Activated CD8-positive, alpha-beta T cell treated with anti-CD3 and anti-CD28 coated beads, Interleukin-2, amount 10 ng/mL, durations not matched to agents 7 days and 5 days (primary cell): ENCODE results near the gene ZNG1F. TPM values are rescaled to one million over a fixed set of nuclear protein-coding genes. Genes with fewer than 3 reads are reported as not detected.
"Not testable (repeated sequence)": the region's sequence is repeated elsewhere in the genome, so short reads cannot be mapped to it uniquely, and the experiment has no call there.

Experiments
- ATAC-seq: fragments of 150-1000 bp; cut with Tn5 transposase; one replicate; pipeline ENCODE4 v1.10.0; 2021; ENCODE audit warnings: moderate library complexity
- CTCF ChIA-PET: fragments of 350-600 bp; sonication (Branson Sonifier 250); formaldehyde crosslinking; loops from one replicate; lab custom pipeline; 2021; ENCODE audit warnings: antibody characterized with exemption; lab: Charles Lee
- POLR2A ChIA-PET: fragments of 350-600 bp; sonication (Branson Sonifier 250); formaldehyde crosslinking; loops from one replicate; lab custom pipeline; 2021; ENCODE audit warnings: antibody characterized with exemption; lab: Charles Lee
- DNase-seq: peaks from one replicate; pipeline ENCODE4 v3.0.0-alpha.2; 2020
- H3K27ac Mint-ChIP-seq: one replicate; pipeline ENCODE4 v1.8.0; 2021; ENCODE audit warnings: mild to moderate bottlenecking, mixed read lengths
- H3K27me3 Mint-ChIP-seq: one replicate; pipeline ENCODE4 v1.8.0; 2021; ENCODE audit warnings: low read depth, mixed read lengths
- H3K36me3 Mint-ChIP-seq: one replicate; pipeline ENCODE4 v1.8.0; 2021; ENCODE audit warnings: low read depth, mixed read lengths
- H3K4me1 Mint-ChIP-seq: one replicate; pipeline ENCODE4 v1.8.0; 2021; ENCODE audit warnings: low read depth, mixed read lengths
- H3K4me3 Mint-ChIP-seq: one replicate; pipeline ENCODE4 v1.8.0; 2021; ENCODE audit warnings: mild to moderate bottlenecking, mixed read lengths
- H3K9me3 Mint-ChIP-seq: one replicate; pipeline ENCODE4 v1.8.0; 2022; ENCODE audit warnings: mixed read lengths; ENCODE audit not compliant: insufficient read depth
- total RNA-seq, 2 experiments: library from RNA; stranded (reverse); gene quantifications; one replicate each; pipeline ENCODE4 v1.2.3, GENCODE V29; 2021

ZNG1F gene
- total RNA-seq, 2 experiments from 2014 or later: 7.6 to 11.6 TPM

DNA sequence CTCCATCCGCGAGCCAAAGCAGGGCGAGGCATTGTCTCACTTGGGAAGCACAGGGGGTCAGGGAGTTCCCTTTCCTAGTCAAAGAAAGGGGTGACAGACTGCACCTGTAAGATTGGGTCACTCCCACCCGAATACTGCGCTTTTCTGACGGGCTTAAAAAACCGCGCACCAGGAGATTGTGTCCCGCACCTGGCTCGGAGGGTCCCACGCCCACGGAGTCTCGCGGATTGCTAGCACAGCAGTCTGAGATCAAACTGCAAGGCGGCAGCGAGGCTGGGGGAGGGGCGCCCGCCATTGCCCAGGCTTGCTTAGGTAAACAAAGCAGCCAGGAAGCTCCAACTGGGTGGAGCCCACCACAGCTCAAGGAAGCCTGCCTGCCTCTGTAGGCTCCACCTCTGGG, 39.0 kb downstream of the ZNG1F start:
- H3K9me3 Mint-ChIP-seq, DNase-seq, H3K4me1 Mint-ChIP-seq, H3K27ac Mint-ChIP-seq, H3K27me3 Mint-ChIP-seq, CTCF ChIA-PET, ATAC-seq, POLR2A ChIA-PET, H3K36me3 Mint-ChIP-seq, H3K4me3 Mint-ChIP-seq: not testable (repeated sequence)

DNA sequence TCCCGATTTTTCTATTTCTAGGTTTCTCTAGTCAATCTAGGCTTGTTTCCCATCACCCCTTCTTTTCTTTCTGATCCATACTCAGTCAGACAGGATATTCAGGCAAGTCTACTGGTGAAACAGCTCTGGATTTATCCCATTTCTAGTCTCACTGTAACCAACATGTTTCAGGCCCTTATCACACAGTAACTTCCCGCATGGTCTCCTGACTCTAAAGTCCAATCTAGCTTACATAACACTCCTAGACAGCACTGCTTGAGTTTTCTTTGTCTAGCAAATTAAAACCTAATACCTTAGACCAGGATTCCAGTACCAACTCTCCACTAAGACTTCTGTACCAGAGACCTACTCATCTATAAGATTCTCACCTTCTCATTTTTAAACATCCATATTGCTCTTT, 47.2 kb downstream of the ZNG1F start:
- H3K36me3 Mint-ChIP-seq, H3K9me3 Mint-ChIP-seq, DNase-seq, H3K27ac Mint-ChIP-seq, CTCF ChIA-PET, H3K4me3 Mint-ChIP-seq, H3K4me1 Mint-ChIP-seq, ATAC-seq, H3K27me3 Mint-ChIP-seq, POLR2A ChIA-PET: not testable (repeated sequence)

DNA sequence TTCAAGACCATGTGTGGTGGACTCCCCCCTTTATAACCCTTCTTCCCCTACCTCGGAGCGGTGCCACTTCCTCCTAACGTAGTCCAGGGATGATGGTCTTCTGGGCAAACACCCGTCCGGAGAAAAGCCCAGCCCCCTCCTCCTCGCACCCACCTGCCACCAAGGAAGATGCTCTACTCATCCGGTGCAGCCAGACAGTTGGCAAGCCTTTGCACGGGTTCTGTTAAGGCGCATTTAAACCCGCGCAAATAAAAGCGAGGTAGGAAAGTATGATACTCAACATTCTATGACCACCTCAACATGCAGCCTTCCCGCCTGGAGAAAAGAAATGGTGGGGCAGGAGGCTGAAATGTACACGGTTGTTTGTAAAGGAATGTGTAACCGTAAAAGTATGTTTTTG, 60.5 kb downstream of the ZNG1F start, which contains the start of gene FOXD4L6:
TSS of gene FOXD4L6 (minus strand) at position 101 of the 400 bp plus-strand sequence. CDS start 298 bp downstream, outside the sequence.
- ATAC-seq, H3K4me3 Mint-ChIP-seq, POLR2A ChIA-PET, H3K27me3 Mint-ChIP-seq, H3K9me3 Mint-ChIP-seq, H3K36me3 Mint-ChIP-seq, CTCF ChIA-PET, H3K4me1 Mint-ChIP-seq, H3K27ac Mint-ChIP-seq, DNase-seq: not testable (repeated sequence)

DNA sequence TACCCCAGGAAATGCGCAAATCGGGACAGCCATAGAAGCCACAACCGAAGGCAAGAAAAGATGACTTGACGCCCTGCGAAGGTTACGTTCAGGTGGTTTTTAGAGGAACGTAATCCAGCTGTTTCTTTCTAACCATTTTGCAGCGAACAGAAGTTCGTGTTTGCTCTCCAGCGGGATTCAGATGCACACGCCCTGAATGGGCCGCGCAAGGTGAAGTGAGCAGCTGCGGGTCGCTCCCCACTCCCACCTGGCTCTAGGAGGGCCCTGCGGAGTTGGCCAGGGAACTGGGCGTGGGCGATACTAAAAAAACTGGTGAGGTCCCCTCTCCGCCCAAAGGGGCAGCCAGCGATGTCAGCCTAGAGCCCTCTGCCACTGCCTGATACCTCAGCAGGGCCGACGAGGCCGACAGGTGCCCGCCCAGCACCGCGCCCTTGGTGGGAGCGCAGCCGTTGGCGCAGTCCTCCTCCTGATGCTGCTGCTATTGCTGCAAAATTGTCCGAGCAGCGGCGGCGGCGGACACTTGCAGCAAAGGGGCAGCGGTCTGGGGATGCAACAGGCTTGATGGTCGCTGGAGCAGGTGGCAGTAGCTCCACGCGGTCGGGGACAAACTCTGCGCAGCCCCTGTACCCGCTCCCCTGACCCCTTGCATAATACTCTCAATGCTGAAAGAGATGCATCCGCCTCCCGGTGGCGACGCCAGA, 62.2 kb downstream of the ZNG1F start:
- H3K27ac Mint-ChIP-seq, H3K9me3 Mint-ChIP-seq, ATAC-seq, DNase-seq, POLR2A ChIA-PET, H3K36me3 Mint-ChIP-seq, H3K27me3 Mint-ChIP-seq, H3K4me3 Mint-ChIP-seq, H3K4me1 Mint-ChIP-seq, CTCF ChIA-PET: not testable (repeated sequence)

DNA sequence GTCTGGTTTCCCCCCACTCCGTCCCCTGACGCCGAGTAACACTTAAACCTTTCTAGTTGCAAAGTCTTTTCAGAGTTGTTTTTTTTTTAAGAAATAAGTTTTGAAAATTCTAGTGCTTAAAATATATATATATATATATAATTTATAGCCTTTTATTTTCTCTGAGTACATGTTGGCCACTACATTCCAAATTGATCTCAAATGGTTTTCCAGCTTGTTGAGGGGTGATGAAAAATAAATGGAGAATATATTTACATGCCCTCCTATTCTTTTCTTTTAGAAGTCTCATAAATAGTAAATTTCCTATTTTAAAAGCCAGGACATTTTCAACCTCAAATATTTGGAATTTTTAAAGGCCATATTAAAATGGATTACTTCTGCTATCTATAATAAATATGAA, 63.2 kb downstream of the ZNG1F start:
- H3K4me3 Mint-ChIP-seq, H3K27me3 Mint-ChIP-seq, DNase-seq, ATAC-seq, POLR2A ChIA-PET, CTCF ChIA-PET, H3K36me3 Mint-ChIP-seq, H3K9me3 Mint-ChIP-seq, H3K27ac Mint-ChIP-seq, H3K4me1 Mint-ChIP-seq: not testable (repeated sequence)

DNA sequence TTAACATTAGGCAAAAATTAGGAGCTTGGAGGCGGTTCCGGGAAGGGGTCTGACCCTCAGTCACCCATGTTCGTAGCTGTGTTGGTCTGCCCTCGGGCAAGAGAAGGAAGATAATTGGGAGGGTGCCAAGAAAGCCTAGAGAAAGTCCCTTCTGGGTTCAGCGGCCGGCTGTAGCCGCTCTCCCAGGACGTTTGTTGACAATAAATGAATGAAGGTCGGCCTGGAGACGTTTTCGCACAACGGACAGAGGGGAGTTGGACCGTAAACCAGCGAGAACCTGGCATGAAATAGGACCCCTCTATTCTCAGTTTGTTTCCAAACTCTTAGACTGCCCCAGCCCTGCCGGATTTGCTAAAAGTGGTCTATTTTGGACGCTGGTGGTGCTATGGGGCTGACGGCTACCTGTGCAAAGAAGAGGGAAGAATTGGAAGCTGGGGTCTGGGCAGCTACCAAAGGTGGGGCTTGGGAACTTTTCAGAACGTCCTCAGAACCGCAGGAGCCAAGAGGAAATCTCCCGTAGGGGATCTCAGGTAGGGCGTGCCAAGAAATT, 63.9 kb downstream of the ZNG1F start:
- H3K4me3 Mint-ChIP-seq, H3K36me3 Mint-ChIP-seq, POLR2A ChIA-PET, CTCF ChIA-PET, H3K27me3 Mint-ChIP-seq, ATAC-seq, H3K4me1 Mint-ChIP-seq, H3K9me3 Mint-ChIP-seq, H3K27ac Mint-ChIP-seq, DNase-seq: not testable (repeated sequence)

DNA sequence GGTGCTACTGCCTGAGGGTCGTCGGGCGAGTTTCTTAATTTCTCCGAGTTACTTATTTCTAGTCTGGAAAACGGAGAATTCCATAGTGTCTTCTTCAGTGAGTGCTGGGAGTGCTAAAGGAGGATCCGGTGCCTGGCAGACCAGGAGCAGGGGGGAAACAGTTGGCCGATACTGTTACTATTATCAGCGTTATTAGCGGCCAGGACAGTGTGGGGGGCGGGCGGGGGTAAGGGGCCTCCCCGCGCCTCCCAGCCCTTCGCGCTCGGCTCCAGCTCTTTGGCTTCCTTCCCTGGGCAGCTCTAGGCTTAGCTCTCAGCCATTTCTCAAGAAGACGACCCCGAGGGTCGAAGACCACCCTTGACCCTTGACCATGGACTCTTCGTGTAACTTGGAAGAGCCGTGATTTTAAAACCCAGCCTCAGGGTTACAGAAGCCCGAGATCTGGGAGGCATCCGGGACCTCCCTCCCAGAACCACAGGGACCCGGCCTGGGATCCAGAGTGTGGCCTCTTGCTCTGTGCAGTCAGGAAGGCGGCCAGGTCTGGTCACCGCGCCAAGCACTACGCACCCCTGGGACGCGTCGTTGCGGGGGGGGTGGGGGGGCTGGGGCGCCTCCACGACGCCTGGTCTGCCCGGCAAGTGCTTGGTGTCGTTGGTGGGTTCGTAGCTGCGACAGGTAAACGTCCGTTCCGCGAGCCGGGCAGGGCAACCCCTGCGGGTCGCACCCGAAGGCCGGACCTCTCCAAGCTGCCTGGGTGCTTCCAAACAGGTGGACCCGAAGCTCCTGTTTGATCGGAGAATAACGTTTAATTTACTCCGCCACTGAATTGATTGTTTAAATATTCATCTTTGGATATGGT, 64.6 kb downstream of the ZNG1F start:
- ATAC-seq, H3K4me3 Mint-ChIP-seq, H3K36me3 Mint-ChIP-seq, H3K27me3 Mint-ChIP-seq, POLR2A ChIA-PET, H3K27ac Mint-ChIP-seq, H3K9me3 Mint-ChIP-seq, CTCF ChIA-PET, DNase-seq, H3K4me1 Mint-ChIP-seq: not testable (repeated sequence)

DNA sequence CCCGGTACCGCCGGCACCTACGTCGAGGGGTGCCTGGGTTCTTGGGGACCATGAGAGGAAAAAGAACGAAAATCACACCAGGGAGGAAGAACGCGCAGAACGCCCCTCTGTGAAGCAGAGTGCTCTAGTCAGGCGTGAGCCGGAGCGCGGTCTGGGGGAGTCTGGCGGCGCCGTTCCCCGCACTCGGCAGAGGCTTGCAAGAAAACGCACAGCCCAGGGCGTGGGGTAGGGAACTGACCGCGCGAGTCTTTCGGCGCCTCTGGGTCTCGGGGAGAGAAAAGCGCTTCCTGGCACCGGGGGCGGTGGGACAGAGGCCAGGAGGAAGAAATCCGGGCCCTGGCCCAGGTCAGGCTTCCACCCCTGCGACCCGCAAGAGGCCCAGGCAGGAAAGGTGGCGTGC, 65.3 kb downstream of the ZNG1F start:
- H3K9me3 Mint-ChIP-seq, ATAC-seq, H3K4me3 Mint-ChIP-seq, POLR2A ChIA-PET, DNase-seq, H3K27ac Mint-ChIP-seq, H3K36me3 Mint-ChIP-seq, CTCF ChIA-PET, H3K27me3 Mint-ChIP-seq, H3K4me1 Mint-ChIP-seq: not testable (repeated sequence)

DNA sequence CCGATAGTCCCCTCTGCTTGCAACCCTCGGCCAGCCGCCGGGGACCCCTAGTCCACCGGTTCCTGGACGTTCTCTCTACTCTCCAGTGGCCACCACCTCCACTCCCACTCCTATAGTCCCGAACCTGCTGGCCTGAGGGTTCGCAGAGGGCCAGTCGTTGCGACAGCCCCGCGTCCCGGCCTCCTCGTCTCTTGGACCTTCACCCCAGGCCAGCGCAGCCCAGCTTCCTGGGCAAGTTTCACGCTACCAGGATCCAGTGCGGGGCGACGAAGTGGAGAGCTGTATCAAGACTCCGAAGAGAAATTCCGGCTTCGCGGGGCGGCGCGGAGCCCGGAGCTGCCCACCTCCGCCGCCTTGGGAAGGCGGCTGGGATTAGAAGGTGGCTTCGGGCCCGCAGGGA, 65.7 kb downstream of the ZNG1F start:
- H3K27me3 Mint-ChIP-seq, POLR2A ChIA-PET, H3K27ac Mint-ChIP-seq, H3K4me3 Mint-ChIP-seq, H3K9me3 Mint-ChIP-seq, ATAC-seq, H3K4me1 Mint-ChIP-seq, CTCF ChIA-PET, H3K36me3 Mint-ChIP-seq, DNase-seq: not testable (repeated sequence)

DNA sequence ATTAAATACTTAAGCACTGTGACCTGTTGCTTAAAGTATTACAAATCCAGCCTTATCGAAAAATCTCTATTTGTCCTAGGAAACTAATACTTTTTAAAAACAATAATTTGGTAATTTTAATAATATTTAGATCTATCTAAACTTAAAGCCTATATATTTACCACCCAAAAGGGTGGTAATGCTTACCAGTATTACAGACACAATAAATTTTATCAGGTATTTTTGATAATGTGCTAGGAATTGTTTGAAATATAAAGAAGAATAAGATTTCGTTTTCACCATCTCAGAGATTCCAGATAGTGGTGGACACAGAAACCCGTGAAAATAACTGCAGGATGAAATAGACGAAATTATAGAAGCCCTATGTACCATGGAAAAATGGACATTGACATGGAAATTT, 68.4 kb downstream of the ZNG1F start:
- H3K9me3 Mint-ChIP-seq, DNase-seq, POLR2A ChIA-PET, H3K36me3 Mint-ChIP-seq, CTCF ChIA-PET, H3K27me3 Mint-ChIP-seq, H3K4me3 Mint-ChIP-seq, ATAC-seq, H3K27ac Mint-ChIP-seq, H3K4me1 Mint-ChIP-seq: not testable (repeated sequence)

DNA sequence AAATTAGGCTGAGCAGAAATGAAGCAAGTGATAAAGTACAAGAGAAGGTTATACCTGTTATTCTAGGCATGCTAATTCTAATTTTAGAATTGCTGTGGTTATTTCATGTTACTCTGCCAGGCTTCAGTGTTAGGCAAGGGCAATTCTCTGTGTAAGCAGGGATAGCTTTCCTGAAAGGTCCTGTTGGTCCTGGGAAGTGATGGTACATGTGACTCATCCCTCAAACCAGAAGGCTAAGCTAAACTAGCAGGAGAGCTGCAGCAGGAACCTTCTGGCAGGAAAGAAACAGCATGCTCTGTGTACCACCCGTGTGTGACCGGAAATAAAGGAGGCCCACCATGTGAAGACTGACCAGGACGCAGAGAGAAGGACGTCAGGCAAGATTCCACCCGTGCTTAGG, 69.4 kb downstream of the ZNG1F start:
- ATAC-seq, H3K9me3 Mint-ChIP-seq, CTCF ChIA-PET: not testable (repeated sequence)

DNA sequence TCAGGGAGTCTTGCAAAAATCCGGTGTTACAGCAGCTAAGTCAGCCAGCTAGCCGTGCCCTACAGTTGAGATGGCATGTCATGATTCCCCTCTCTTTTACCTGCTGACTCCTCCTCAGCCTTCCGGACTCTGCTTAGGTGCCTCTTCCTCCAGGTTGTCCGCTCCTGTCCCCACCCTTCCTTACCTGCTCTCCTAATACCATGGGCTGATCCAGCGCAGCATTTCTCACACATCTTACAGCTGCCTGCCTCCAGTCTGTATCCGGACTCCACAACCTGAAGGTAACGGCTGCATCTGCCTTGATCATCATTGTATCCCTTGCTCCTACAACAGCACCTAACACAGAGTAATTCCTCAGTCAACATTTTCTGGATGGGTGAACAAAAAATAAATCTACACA, 69.8 kb downstream of the ZNG1F start:
- H3K4me3 Mint-ChIP-seq, H3K27me3 Mint-ChIP-seq, DNase-seq, H3K27ac Mint-ChIP-seq, H3K9me3 Mint-ChIP-seq, POLR2A ChIA-PET, ATAC-seq, CTCF ChIA-PET, H3K36me3 Mint-ChIP-seq, H3K4me1 Mint-ChIP-seq: not testable (repeated sequence)

More for the DNA sequence above, 69.4 kb downstream of the ZNG1F start:
- DNase-seq, POLR2A ChIA-PET, H3K27ac Mint-ChIP-seq, H3K27me3 Mint-ChIP-seq, H3K4me3 Mint-ChIP-seq, H3K4me1 Mint-ChIP-seq, H3K36me3 Mint-ChIP-seq: not testable (repeated sequence)
